ENCODE results near the gene GLIPR1L1. TPM values are rescaled to one million over a fixed set of nuclear protein-coding genes. Genes with fewer than 3 reads are reported as not detected.

GLIPR1L1 gene
- total RNA-seq, 1 experiment from 2014 or later: not detected

- Histone ChIP-seq H2AFZ (ENCODE audit: low read depth, low read length, poor library complexity, severe bottlenecking) (no peak overlapping the region), H3K27ac (ENCODE audit: low read depth, low read length) (peak overlapping the region; percentile 77), H3K36me3 (ENCODE audit: control insufficient read depth in 1 of 2, insufficient read depth in 2 of 2, low read length in 2 of 2) (no peaks in the 10 kb centered on the region), H3K4me1 (ENCODE audit: control insufficient read depth in 1 of 2, insufficient read depth in 2 of 2, low read length in 2 of 2) (peaks cover 26 to 46% of the 10 kb centered on the region in 2 experiments), H3K9me3 (ENCODE audit: control insufficient read depth in 1 of 2, insufficient read depth in 1 of 2, low read depth in 1 of 2, low read length in 2 of 2) (no peaks in the 10 kb centered on the region), H3K4me2 (ENCODE audit: low read length) (peak overlapping the region; percentile 85), H3K79me2 (ENCODE audit: insufficient read depth, low read length) (peaks cover 5% of the 10 kb centered on the region; the same call in 1 of the 2 replicates), H3K27me3 (ENCODE audit: insufficient read depth, low read length) (no peaks in the 10 kb centered on the region), H3K4me3 (replicated peaks in 1 of 2; ENCODE audit: low read depth in 1 of 2, low read length in 2 of 2) (peak overlapping the region; percentile 49 to 63), H3K9ac (ENCODE audit: low read length) (peak overlapping the region; percentile 62), H4K20me1 (ENCODE audit: insufficient read depth) (no peaks in the 10 kb centered on the region), H3K9me2 (ENCODE audit: insufficient read depth) (no peaks in the 10 kb centered on the region)
- CTCF ChIA-PET: interaction anchor here (0.8 to 2.2 kb wide), 6 partner anchors 8 to 1196 kb away, joined by 4 to 15 read pairs (median 6); partner anchors contain the start of gene GLIPR1L1
- ATAC-seq (peak; percentile 26), DNase-seq (ENCODE audit: low read depth, low spot score) (no peak)
- POLR2A ChIA-PET: no interaction called here
- RAD21 ChIA-PET (ENCODE audit: low non-redundant PET in 1 of 2, low total read pairs in 2 of 2, uncharacterized antibody in 2 of 2, unreplicated experiment in 2 of 2): interaction anchor here in 1 of 2 experiments (1.5 kb wide), 1 partner anchor 56 kb away, joined by 3 read pairs; the partner anchor contains the start of gene GLIPR1L1
- BruUV-seq (replicated peaks): TSS peak; percentile 81
- intact Hi-C loops (cut with micrococcal nuclease): loop anchor here (10.0 kb wide), 1 partner anchor 954 kb away; the partner anchor contains the start of gene BBS10
- no peak for TF ChIP-seq SIN3A (IDR thresholded peaks at IDR 0.05; ENCODE audit: low read depth)
- no peak; the same call in 1 of the 2 replicates for TF ChIP-seq SP1 (IDR thresholded peaks at IDR 0.05; ENCODE audit: low read depth)
- TF ChIP-seq REST (IDR thresholded peaks at IDR 0.05; ENCODE audit: low read depth): no peak
- TF ChIP-seq CBX3 (IDR thresholded peaks at IDR 0.05; ENCODE audit: low read depth): no peak; the same call in 1 of the 2 replicates
- TF ChIP-seq SRF (IDR thresholded peaks at IDR 0.05; ENCODE audit: low read depth): no peak
- TF ChIP-seq CTCF (IDR thresholded peaks at IDR 0.05 in 2 of 3, conservative IDR thresholded peaks at IDR 0.05 in 1 of 3; ENCODE audit: borderline replicate concordance in 1 of 3, insufficient read depth in 1 of 3, low read depth in 2 of 3, low read length in 2 of 3): no peak
- no peak for TF ChIP-seq EZH2 (IDR thresholded peaks at IDR 0.05)
- no peak for TF ChIP-seq TCF7L2 (IDR thresholded peaks at IDR 0.05; ENCODE audit: borderline replicate concordance, extremely low read depth, insufficient read depth, insufficient read length)
- TF ChIP-seq ATF3 (IDR thresholded peaks at IDR 0.05): no peak
- no peak for TF ChIP-seq ZNF274 (IDR thresholded peaks at IDR 0.05; ENCODE audit: low read depth, low read length)
- TF ChIP-seq ZFX (IDR thresholded peaks at IDR 0.05): no peak
- TF ChIP-seq RAD21 (IDR thresholded peaks at IDR 0.05; ENCODE audit: low read depth): no peak
- no peak for TF ChIP-seq CEBPB (IDR thresholded peaks at IDR 0.05; ENCODE audit: low read depth)
- no peak for TF ChIP-seq EZH2phosphoT487 (IDR thresholded peaks at IDR 0.05; ENCODE audit: borderline replicate concordance)
- TF ChIP-seq MAX (IDR thresholded peaks at IDR 0.05): no peak
- no peak for TF ChIP-seq ZBTB33 (IDR thresholded peaks at IDR 0.05; ENCODE audit: extremely low read depth, insufficient replicate concordance, low read length)
- TF ChIP-seq POLR2AphosphoS5 (IDR thresholded peaks at IDR 0.05; ENCODE audit: low read depth, low read length): no peak; the same call in 1 of the 2 replicates
- peak; percentile 17 for TF ChIP-seq POLR2A (IDR thresholded peaks at IDR 0.05; ENCODE audit: borderline replicate concordance, extremely low read depth, insufficient read depth, insufficient read length)
- peak; percentile 78 for TF ChIP-seq FOSL1 (IDR thresholded peaks at IDR 0.05; ENCODE audit: low read depth)
These were observed 55.9 kb downstream of the GLIPR1L1 start for GRCh38 chr12:75390156-75390898.

Data from HCT116 (cell line).